Measurements from ENCODE around the gene GPR137C.
A peak's percentile ranks its signal among the peaks of the same experiment; 100 is the strongest.
"Not testable (repeated sequence)": the region's sequence is repeated elsewhere in the genome, so short reads cannot be mapped to it uniquely, and the experiment has no call there.

The GPR137C gene

GRCh38 chr14:52568454-52568853, 15.8 kb downstream of the GPR137C start:
- not testable (repeated sequence) for H3K23ac ChIP-seq (ENCODE audit: low read length); H2BK12ac ChIP-seq (ENCODE audit: low read length); H3K9ac ChIP-seq (ENCODE audit: low read length); H3K36me3 ChIP-seq (ENCODE audit: control insufficient read depth in 1 of 2, insufficient read depth in 2 of 2, low read length in 2 of 2); H3K27ac ChIP-seq (ENCODE audit: low read depth, low read length); H3K4me3 ChIP-seq (ENCODE audit: low read depth, low read length); H2BK5ac ChIP-seq (ENCODE audit: low read depth, low read length, poor library complexity); H2AK5ac ChIP-seq (ENCODE audit: low read length); H3K4me2 ChIP-seq (ENCODE audit: low read length); H2BK120ac ChIP-seq (ENCODE audit: insufficient read depth, low read length, poor library complexity); H4K12ac ChIP-seq (ENCODE audit: low read depth, low read length); H3K79me2 ChIP-seq (ENCODE audit: control insufficient read depth, insufficient read depth, low read length, poor library complexity); H3K79me1 ChIP-seq (ENCODE audit: low read length); H3K27me3 ChIP-seq (ENCODE audit: insufficient read depth, low read length); H3K4me1 ChIP-seq (ENCODE audit: control insufficient read depth in 1 of 2, insufficient read depth in 2 of 2, low read length in 2 of 2); H3K9me3 ChIP-seq (ENCODE audit: insufficient read depth, low read depth, low read length); H4K91ac ChIP-seq (ENCODE audit: low read depth, low read length); H2AFZ ChIP-seq (ENCODE audit: insufficient read depth, low read length, poor library complexity); H3K4ac ChIP-seq (ENCODE audit: low read depth, low read length); H3K14ac ChIP-seq (ENCODE audit: low read length); H4K8ac ChIP-seq (ENCODE audit: low read depth, low read length); H3K18ac ChIP-seq (ENCODE audit: low read length)
- whole genome bisulfite sequencing (ENCODE audit: extremely low coverage, insufficient coverage, insufficient read length): no CpG with 5 or more reads among the region's 7 CpGs
- peak in 1 of 2 donors; percentile 26 for DNase-seq

DNA sequence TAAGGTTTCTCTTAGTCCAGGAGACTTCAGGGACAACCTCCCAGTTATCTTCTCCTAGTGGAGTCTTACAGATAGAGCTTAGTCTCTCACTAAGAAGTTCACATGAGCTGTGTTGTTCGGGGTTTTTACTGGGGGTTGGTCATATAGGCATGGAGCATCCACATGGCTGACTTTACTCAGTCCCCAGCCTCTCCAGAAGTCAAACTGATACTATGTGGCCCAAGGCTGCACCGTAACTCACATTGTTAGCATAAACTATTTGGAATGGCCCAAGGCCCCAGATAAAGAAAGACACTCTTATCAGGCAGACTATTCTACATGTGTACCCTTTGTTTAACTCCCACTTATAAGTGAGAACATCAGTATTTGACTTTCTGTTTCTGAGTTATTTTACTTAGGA, 23.2 kb downstream of the GPR137C start:
- no peak overlapping the region for H4K8ac ChIP-seq (ENCODE audit: low read depth, low read length)
- H3K27ac ChIP-seq (ENCODE audit: low read depth, low read length): no peak overlapping the region
- H4K91ac ChIP-seq (ENCODE audit: low read depth, low read length): no peak overlapping the region
- H3K36me3 ChIP-seq (ENCODE audit: control insufficient read depth in 1 of 2, insufficient read depth in 2 of 2, low read length in 2 of 2): no peaks in the 10 kb centered on the region
- H3K4ac ChIP-seq (ENCODE audit: low read depth, low read length): no peak overlapping the region
- no CpG with 5 or more reads among the region's 2 CpGs for WGBS (ENCODE audit: extremely low coverage, insufficient coverage, insufficient read length)
- no peaks in the 10 kb centered on the region for H3K79me2 ChIP-seq (ENCODE audit: control insufficient read depth, insufficient read depth, low read length, poor library complexity)
- no peak overlapping the region for H2AK5ac ChIP-seq (ENCODE audit: low read length)
- no peak overlapping the region for H2BK120ac ChIP-seq (ENCODE audit: insufficient read depth, low read length, poor library complexity)
- no peak overlapping the region for H3K4me2 ChIP-seq (ENCODE audit: low read length)
- H3K9ac ChIP-seq (ENCODE audit: low read length): no peak overlapping the region
- no peaks in the 10 kb centered on the region for H3K9me3 ChIP-seq (ENCODE audit: insufficient read depth, low read depth, low read length)
- H3K27me3 ChIP-seq (ENCODE audit: insufficient read depth, low read length): no peaks in the 10 kb centered on the region
- no peak overlapping the region for H2BK5ac ChIP-seq (ENCODE audit: low read depth, low read length, poor library complexity)
- no peaks in the 10 kb centered on the region for H3K4me1 ChIP-seq (ENCODE audit: control insufficient read depth in 1 of 2, insufficient read depth in 2 of 2, low read length in 2 of 2)
- H3K18ac ChIP-seq (ENCODE audit: low read length): no peak overlapping the region
- DNase-seq: no peak
- no peak overlapping the region for H2AFZ ChIP-seq (ENCODE audit: insufficient read depth, low read length, poor library complexity)
- no peak overlapping the region for H3K4me3 ChIP-seq (ENCODE audit: low read depth, low read length)
- H3K14ac ChIP-seq (ENCODE audit: low read length): no peak overlapping the region
- no peak overlapping the region for H4K12ac ChIP-seq (ENCODE audit: low read depth, low read length)
- no peak overlapping the region for H2BK12ac ChIP-seq (ENCODE audit: low read length)
- H3K23ac ChIP-seq (ENCODE audit: low read length): no peak overlapping the region
- H3K79me1 ChIP-seq (ENCODE audit: low read length): no peaks in the 10 kb centered on the region

GRCh38 chr14:52583544-52583943, 30.9 kb downstream of the GPR137C start:
- no peak for DNase-seq
- Histone ChIP-seq H2AFZ (ENCODE audit: insufficient read depth, low read length, poor library complexity) (no peak overlapping the region), H3K9ac (ENCODE audit: low read length) (no peak overlapping the region), H3K4me3 (ENCODE audit: low read depth, low read length) (no peak overlapping the region), H3K4me2 (ENCODE audit: low read length) (no peak overlapping the region), H3K18ac (ENCODE audit: low read length) (no peak overlapping the region), H3K36me3 (ENCODE audit: control insufficient read depth in 1 of 2, insufficient read depth in 2 of 2, low read length in 2 of 2) (no peaks in the 10 kb centered on the region), H2BK12ac (ENCODE audit: low read length) (no peak overlapping the region), H4K91ac (ENCODE audit: low read depth, low read length) (no peak overlapping the region), H4K8ac (ENCODE audit: low read depth, low read length) (no peak overlapping the region), H2AK5ac (ENCODE audit: low read length) (no peak overlapping the region), H3K4me1 (ENCODE audit: control insufficient read depth in 1 of 2, insufficient read depth in 2 of 2, low read length in 2 of 2) (no peaks in the 10 kb centered on the region), H3K4ac (ENCODE audit: low read depth, low read length) (no peak overlapping the region), H3K27ac (ENCODE audit: low read depth, low read length) (no peak overlapping the region), H3K79me2 (ENCODE audit: control insufficient read depth, insufficient read depth, low read length, poor library complexity) (no peaks in the 10 kb centered on the region), H3K23ac (ENCODE audit: low read length) (no peak overlapping the region), H3K14ac (ENCODE audit: low read length) (no peak overlapping the region), H4K12ac (ENCODE audit: low read depth, low read length) (no peak overlapping the region), H2BK120ac (ENCODE audit: insufficient read depth, low read length, poor library complexity) (no peak overlapping the region), H3K79me1 (ENCODE audit: low read length) (no peaks in the 10 kb centered on the region), H3K27me3 (ENCODE audit: insufficient read depth, low read length) (no peaks in the 10 kb centered on the region), H2BK5ac (ENCODE audit: low read depth, low read length, poor library complexity) (no peak overlapping the region), H3K9me3 (ENCODE audit: insufficient read depth, low read depth, low read length) (no peaks in the 10 kb centered on the region)

DNA sequence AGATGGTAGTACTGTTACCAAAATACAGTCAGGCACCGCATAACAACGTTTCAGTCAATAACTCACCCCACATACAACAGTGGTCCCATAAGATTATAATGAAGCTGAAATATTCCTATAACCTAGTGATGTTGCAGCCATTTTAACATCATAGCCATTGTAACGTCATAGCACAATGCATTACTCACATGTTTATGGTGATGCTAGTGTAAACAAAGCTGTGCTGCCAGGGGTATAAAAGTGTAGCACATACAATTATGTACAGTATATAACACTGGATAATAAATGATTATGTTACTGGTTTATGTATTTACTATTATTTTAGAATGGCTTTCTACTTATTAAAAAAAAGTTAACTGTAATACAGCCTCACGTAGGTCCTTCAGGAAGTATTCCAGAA, 37.0 kb downstream of the GPR137C start:
- no peak overlapping the region for H3K18ac ChIP-seq (ENCODE audit: low read length)
- H3K23ac ChIP-seq (ENCODE audit: low read length): no peak overlapping the region
- H2BK5ac ChIP-seq (ENCODE audit: low read depth, low read length, poor library complexity): no peak overlapping the region
- no peak for DNase-seq
- H3K79me1 ChIP-seq (ENCODE audit: low read length): no peaks in the 10 kb centered on the region
- H2AFZ ChIP-seq (ENCODE audit: insufficient read depth, low read length, poor library complexity): no peak overlapping the region
- no peaks in the 10 kb centered on the region for H3K79me2 ChIP-seq (ENCODE audit: control insufficient read depth, insufficient read depth, low read length, poor library complexity)
- no peaks in the 10 kb centered on the region for H3K4me1 ChIP-seq (ENCODE audit: control insufficient read depth in 1 of 2, insufficient read depth in 2 of 2, low read length in 2 of 2)
- H2BK12ac ChIP-seq (ENCODE audit: low read length): no peak overlapping the region
- H3K9ac ChIP-seq (ENCODE audit: low read length): no peak overlapping the region
- no peak overlapping the region for H3K4me3 ChIP-seq (ENCODE audit: low read depth, low read length)
- H3K27ac ChIP-seq (ENCODE audit: low read depth, low read length): no peak overlapping the region
- H2AK5ac ChIP-seq (ENCODE audit: low read length): no peak overlapping the region
- H3K36me3 ChIP-seq (ENCODE audit: control insufficient read depth in 1 of 2, insufficient read depth in 2 of 2, low read length in 2 of 2): no peaks in the 10 kb centered on the region
- no CpG with 5 or more reads among the region's 4 CpGs for WGBS (ENCODE audit: extremely low coverage, insufficient coverage, insufficient read length)
- H3K4me2 ChIP-seq (ENCODE audit: low read length): no peak overlapping the region
- no peaks in the 10 kb centered on the region for H3K27me3 ChIP-seq (ENCODE audit: insufficient read depth, low read length)
- no peak overlapping the region for H4K8ac ChIP-seq (ENCODE audit: low read depth, low read length)
- no peak overlapping the region for H4K12ac ChIP-seq (ENCODE audit: low read depth, low read length)
- no peaks in the 10 kb centered on the region for H3K9me3 ChIP-seq (ENCODE audit: insufficient read depth, low read depth, low read length)
- H3K14ac ChIP-seq (ENCODE audit: low read length): no peak overlapping the region
- H3K4ac ChIP-seq (ENCODE audit: low read depth, low read length): no peak overlapping the region
- H4K91ac ChIP-seq (ENCODE audit: low read depth, low read length): no peak overlapping the region
- H2BK120ac ChIP-seq (ENCODE audit: insufficient read depth, low read length, poor library complexity): no peak overlapping the region

- Histone ChIP-seq H3K14ac (ENCODE audit: low read length) (no peak overlapping the region), H2AK5ac (ENCODE audit: low read length) (no peak overlapping the region), H2BK120ac (ENCODE audit: insufficient read depth, low read length, poor library complexity) (no peak overlapping the region), H3K4me3 (ENCODE audit: low read depth, low read length) (no peak overlapping the region), H3K23ac (ENCODE audit: low read length) (no peak overlapping the region), H4K8ac (ENCODE audit: low read depth, low read length) (no peak overlapping the region), H3K4me2 (ENCODE audit: low read length) (no peak overlapping the region), H3K27me3 (ENCODE audit: insufficient read depth, low read length) (no peaks in the 10 kb centered on the region), H3K79me1 (ENCODE audit: low read length) (no peaks in the 10 kb centered on the region), H3K4me1 (ENCODE audit: control insufficient read depth in 1 of 2, insufficient read depth in 2 of 2, low read length in 2 of 2) (no peaks in the 10 kb centered on the region), H3K27ac (ENCODE audit: low read depth, low read length) (no peak overlapping the region), H4K91ac (ENCODE audit: low read depth, low read length) (no peak overlapping the region), H2BK12ac (ENCODE audit: low read length) (no peak overlapping the region), H3K9me3 (ENCODE audit: insufficient read depth, low read depth, low read length) (no peaks in the 10 kb centered on the region), H3K79me2 (ENCODE audit: control insufficient read depth, insufficient read depth, low read length, poor library complexity) (no peaks in the 10 kb centered on the region), H3K4ac (ENCODE audit: low read depth, low read length) (no peak overlapping the region), H2AFZ (ENCODE audit: insufficient read depth, low read length, poor library complexity) (no peak overlapping the region), H3K36me3 (ENCODE audit: control insufficient read depth in 1 of 2, insufficient read depth in 2 of 2, low read length in 2 of 2) (no peaks in the 10 kb centered on the region), H2BK5ac (ENCODE audit: low read depth, low read length, poor library complexity) (no peak overlapping the region), H3K9ac (ENCODE audit: low read length) (no peak overlapping the region), H3K18ac (ENCODE audit: low read length) (no peak overlapping the region), H4K12ac (ENCODE audit: low read depth, low read length) (no peak overlapping the region)
- WGBS (ENCODE audit: extremely low coverage, insufficient coverage, insufficient read length): no CpG with 5 or more reads among the region's 1 CpG
- DNase-seq: no peak
These were observed 37.7 kb downstream of the GPR137C start for GRCh38 chr14:52590318-52590717.
